ENCODE results near the gene CCDC82. TPM values are rescaled to one million over a fixed set of nuclear protein-coding genes. Genes with fewer than 3 reads are reported as not detected.

The CCDC82 gene
- total RNA-seq, 1 donor from 2014 or later: 26.2 TPM

GRCh38 chr11:96311120-96311568 lies 78.6 kb downstream of the CCDC82 start:
- Histone ChIP-seq H3K79me2 (ENCODE audit: insufficient read depth, low read length) (peaks cover 72% of the 10 kb centered on the region), H3K4me1 (ENCODE audit: insufficient read depth, low read length) (peaks cover 78% of the 10 kb centered on the region), H4K20me1 (ENCODE audit: insufficient read depth, low read length) (no peaks in the 10 kb centered on the region), H3K36me3 (ENCODE audit: insufficient read depth, low read length) (no peaks in the 10 kb centered on the region), H3K9me3 (ENCODE audit: insufficient read depth, low read depth, low read length) (no peaks in the 10 kb centered on the region), H3K27me3 (ENCODE audit: insufficient read depth, low read length) (no peaks in the 10 kb centered on the region), H3K9ac (ENCODE audit: low read length) (peak overlapping the region; percentile 53), H3K4me3 (ENCODE audit: insufficient read depth, low read depth, low read length) (peak overlapping the region; percentile 0), H3K4me2 (ENCODE audit: low read length) (peak overlapping the region; percentile 69), H3K27ac (ENCODE audit: low read depth, low read length) (peak overlapping the region; percentile 100), H2AFZ (ENCODE audit: low read depth, low read length) (no peak overlapping the region)
- Mint-ChIP-seq H3K9me3 (ENCODE audit: unreplicated experiment) (no peaks in the 10 kb centered on the region), H3K4me3 (ENCODE audit: unreplicated experiment) (no peak overlapping the region), H3K4me1 (ENCODE audit: low read depth, unreplicated experiment) (peaks cover 75% of the 10 kb centered on the region), H3K27ac (ENCODE audit: unreplicated experiment) (peak overlapping the region; percentile 0), H3K36me3 (ENCODE audit: low read depth, unreplicated experiment) (peaks cover 4% of the 10 kb centered on the region), H3K27me3 (ENCODE audit: low read depth, unreplicated experiment) (no peaks in the 10 kb centered on the region)
- FAIRE-seq: peak; percentile 75
- TF ChIP-seq, protein P1, sequence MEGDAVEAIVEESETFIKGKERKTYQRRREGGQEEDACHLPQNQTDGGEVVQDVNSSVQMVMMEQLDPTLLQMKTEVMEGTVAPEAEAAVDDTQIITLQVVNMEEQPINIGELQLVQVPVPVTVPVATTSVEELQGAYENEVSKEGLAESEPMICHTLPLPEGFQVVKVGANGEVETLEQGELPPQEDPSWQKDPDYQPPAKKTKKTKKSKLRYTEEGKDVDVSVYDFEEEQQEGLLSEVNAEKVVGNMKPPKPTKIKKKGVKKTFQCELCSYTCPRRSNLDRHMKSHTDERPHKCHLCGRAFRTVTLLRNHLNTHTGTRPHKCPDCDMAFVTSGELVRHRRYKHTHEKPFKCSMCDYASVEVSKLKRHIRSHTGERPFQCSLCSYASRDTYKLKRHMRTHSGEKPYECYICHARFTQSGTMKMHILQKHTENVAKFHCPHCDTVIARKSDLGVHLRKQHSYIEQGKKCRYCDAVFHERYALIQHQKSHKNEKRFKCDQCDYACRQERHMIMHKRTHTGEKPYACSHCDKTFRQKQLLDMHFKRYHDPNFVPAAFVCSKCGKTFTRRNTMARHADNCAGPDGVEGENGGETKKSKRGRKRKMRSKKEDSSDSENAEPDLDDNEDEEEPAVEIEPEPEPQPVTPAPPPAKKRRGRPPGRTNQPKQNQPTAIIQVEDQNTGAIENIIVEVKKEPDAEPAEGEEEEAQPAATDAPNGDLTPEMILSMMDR (IDR thresholded peaks at IDR 0.05; ENCODE audit: insufficient read depth, low read depth, low read length): no peak
- TF ChIP-seq EZH2 (IDR thresholded peaks at IDR 0.05; ENCODE audit: insufficient read depth, low read length): no peak
- DNase-seq (ENCODE audit: low read depth): peak; percentile 81

- peaks cover 73% of the 10 kb centered on the region for H3K79me2 ChIP-seq (ENCODE audit: insufficient read depth, low read length)
- FAIRE-seq (no peak), DNase-seq (ENCODE audit: low read depth) (no peak)
- TF ChIP-seq, protein P1 (IDR thresholded peaks at IDR 0.05; ENCODE audit: insufficient read depth, low read depth, low read length): no peak
- H3K27ac ChIP-seq (ENCODE audit: low read depth, low read length): peak overlapping the region; percentile 100
- H3K27me3 ChIP-seq (ENCODE audit: insufficient read depth, low read length): no peaks in the 10 kb centered on the region
- peaks cover 80% of the 10 kb centered on the region for H3K4me1 ChIP-seq (ENCODE audit: insufficient read depth, low read length)
- no peaks in the 10 kb centered on the region for H4K20me1 ChIP-seq (ENCODE audit: insufficient read depth, low read length)
- H3K9ac ChIP-seq (ENCODE audit: low read length): peak overlapping the region; percentile 53
- Mint-ChIP-seq H3K27ac (ENCODE audit: unreplicated experiment) (peak overlapping the region; percentile 29), H3K4me3 (ENCODE audit: unreplicated experiment) (no peak overlapping the region), H3K27me3 (ENCODE audit: low read depth, unreplicated experiment) (no peaks in the 10 kb centered on the region), H3K9me3 (ENCODE audit: unreplicated experiment) (no peaks in the 10 kb centered on the region), H3K4me1 (ENCODE audit: low read depth, unreplicated experiment) (peaks cover 71% of the 10 kb centered on the region), H3K36me3 (ENCODE audit: low read depth, unreplicated experiment) (no peaks in the 10 kb centered on the region)
- H3K4me2 ChIP-seq (ENCODE audit: low read length): peak overlapping the region; percentile 69
- H3K9me3 ChIP-seq (ENCODE audit: insufficient read depth, low read depth, low read length): no peaks in the 10 kb centered on the region
- H3K36me3 ChIP-seq (ENCODE audit: insufficient read depth, low read length): no peaks in the 10 kb centered on the region
- no peak overlapping the region for H2AFZ ChIP-seq (ENCODE audit: low read depth, low read length)
- H3K4me3 ChIP-seq (ENCODE audit: insufficient read depth, low read depth, low read length): no peak overlapping the region
These were observed 79.5 kb downstream of the CCDC82 start for GRCh38 chr11:96310236-96310635.

GRCh38 chr11:96309643-96310017 lies 80.1 kb downstream of the CCDC82 start:
- Mint-ChIP-seq H3K4me3 (ENCODE audit: unreplicated experiment) (peak overlapping the region; percentile 37), H3K27me3 (ENCODE audit: low read depth, unreplicated experiment) (no peaks in the 10 kb centered on the region), H3K27ac (ENCODE audit: unreplicated experiment) (no peak overlapping the region), H3K4me1 (ENCODE audit: low read depth, unreplicated experiment) (peaks cover 67% of the 10 kb centered on the region), H3K9me3 (ENCODE audit: unreplicated experiment) (no peaks in the 10 kb centered on the region), H3K36me3 (ENCODE audit: low read depth, unreplicated experiment) (no peaks in the 10 kb centered on the region)
- DNase-seq (ENCODE audit: low read depth) (no peak), FAIRE-seq (no peak)
- peak overlapping the region; percentile 100 for H3K27ac ChIP-seq (ENCODE audit: low read depth, low read length)
- TF ChIP-seq, protein P1 (IDR thresholded peaks at IDR 0.05; ENCODE audit: insufficient read depth, low read depth, low read length): no peak
- TF ChIP-seq EZH2 (IDR thresholded peaks at IDR 0.05; ENCODE audit: insufficient read depth, low read length): no peak
- peaks cover 73% of the 10 kb centered on the region for H3K79me2 ChIP-seq (ENCODE audit: insufficient read depth, low read length)
- H4K20me1 ChIP-seq (ENCODE audit: insufficient read depth, low read length): no peaks in the 10 kb centered on the region
- peaks cover 76% of the 10 kb centered on the region for H3K4me1 ChIP-seq (ENCODE audit: insufficient read depth, low read length)
- H3K9ac ChIP-seq (ENCODE audit: low read length): peak overlapping the region; percentile 53
- no peak overlapping the region for H3K4me3 ChIP-seq (ENCODE audit: insufficient read depth, low read depth, low read length)
- H3K4me2 ChIP-seq (ENCODE audit: low read length): peak overlapping the region; percentile 41
- no peaks in the 10 kb centered on the region for H3K27me3 ChIP-seq (ENCODE audit: insufficient read depth, low read length)
- H2AFZ ChIP-seq (ENCODE audit: low read depth, low read length): no peak overlapping the region
- H3K36me3 ChIP-seq (ENCODE audit: insufficient read depth, low read length): no peaks in the 10 kb centered on the region
- no peaks in the 10 kb centered on the region for H3K9me3 ChIP-seq (ENCODE audit: insufficient read depth, low read depth, low read length)
